GM18498 (cell line): ENCODE data around the gene SORCS2.

Source experiments
- ATAC-seq: cut with Tn5 transposase; IDR thresholded peaks from one replicate; pipeline ENCODE4 v1.9.1; 2021; ENCODE audit warnings: mild to moderate bottlenecking, moderate library complexity; ENCODE audit not compliant: unreplicated experiment

SORCS2 gene

GRCh38 chr4:7620086-7620813 lies 427.9 kb downstream of the SORCS2 start:
- no peak for ATAC-seq

GRCh38 chr4:7620814-7621176 lies 428.5 kb downstream of the SORCS2 start:
- ATAC-seq = no peak

GRCh38 chr4:7621252-7622035 lies 429.1 kb downstream of the SORCS2 start:
- ATAC-seq = no peak

GRCh38 chr4:7622371-7622770 lies 430.0 kb downstream of the SORCS2 start:
- ATAC-seq = no peak

GRCh38 chr4:7623468-7623867 lies 431.1 kb downstream of the SORCS2 start:
- ATAC-seq = no peak

DNA sequence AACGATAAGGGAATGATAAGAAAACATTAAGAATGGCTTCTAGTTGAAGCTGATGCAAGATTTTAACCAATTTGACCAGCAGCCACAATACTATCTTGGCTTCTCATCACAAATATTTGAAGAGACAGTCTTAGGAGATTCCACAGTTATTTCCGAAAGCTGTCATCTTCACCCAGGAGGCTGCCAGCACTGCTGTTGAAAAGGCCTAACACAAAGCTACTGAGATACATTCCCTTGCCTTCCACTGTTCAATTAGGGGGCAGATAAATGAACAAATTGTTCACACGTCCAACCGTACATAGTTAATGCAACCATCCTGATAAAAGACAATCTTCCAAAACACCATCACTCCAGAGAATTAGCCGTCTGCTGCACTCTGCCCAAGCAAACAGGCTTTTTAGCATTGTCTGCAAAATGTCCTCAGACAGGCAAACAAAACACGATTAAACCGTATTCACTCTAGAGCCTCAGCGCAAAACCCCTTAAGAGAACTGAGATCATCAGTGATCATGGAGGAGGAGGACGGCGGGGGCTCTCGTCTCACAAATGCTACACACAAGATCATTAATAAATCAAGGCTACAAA lies 432.1 kb downstream of the SORCS2 start:
- ATAC-seq = no peak

DNA sequence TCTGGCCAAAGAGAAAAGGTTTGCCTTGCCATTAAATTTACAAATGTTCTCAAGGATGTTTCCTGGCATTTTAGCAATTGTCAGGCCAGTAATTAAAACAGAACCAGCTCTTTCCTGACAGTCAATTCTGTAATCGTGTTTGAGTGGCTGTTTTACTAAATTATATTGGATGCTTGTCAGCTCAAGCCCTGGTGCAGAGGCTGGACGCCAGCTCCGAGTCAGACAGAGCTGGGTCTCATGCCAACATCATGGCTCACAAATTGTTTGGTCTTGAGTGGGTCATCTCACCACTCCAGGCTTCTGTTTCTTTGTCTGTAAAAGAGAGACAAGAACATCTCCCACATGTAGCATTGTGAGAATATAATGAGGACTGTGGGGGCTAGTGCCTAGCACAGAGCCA lies 432.7 kb downstream of the SORCS2 start:
- ATAC-seq = no peak

DNA sequence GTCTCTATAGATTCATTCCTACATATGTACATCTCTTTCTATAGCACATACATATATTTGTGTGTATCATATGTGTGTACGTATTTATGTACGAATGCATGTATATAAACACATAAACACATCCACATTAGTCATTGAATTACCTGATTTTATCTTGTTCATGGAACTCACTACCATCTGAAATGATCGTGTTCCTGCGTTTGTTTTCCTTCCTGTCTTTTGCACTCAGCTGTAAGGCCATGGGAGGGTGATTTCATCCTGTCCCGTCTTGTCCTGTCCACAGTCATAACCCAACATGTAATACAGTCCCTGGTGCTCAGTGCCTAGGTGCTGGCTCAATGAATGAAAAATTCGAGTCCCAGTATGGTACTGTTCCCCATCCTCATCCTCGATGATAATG lies 434.2 kb downstream of the SORCS2 start:
- ATAC-seq = no peak

DNA sequence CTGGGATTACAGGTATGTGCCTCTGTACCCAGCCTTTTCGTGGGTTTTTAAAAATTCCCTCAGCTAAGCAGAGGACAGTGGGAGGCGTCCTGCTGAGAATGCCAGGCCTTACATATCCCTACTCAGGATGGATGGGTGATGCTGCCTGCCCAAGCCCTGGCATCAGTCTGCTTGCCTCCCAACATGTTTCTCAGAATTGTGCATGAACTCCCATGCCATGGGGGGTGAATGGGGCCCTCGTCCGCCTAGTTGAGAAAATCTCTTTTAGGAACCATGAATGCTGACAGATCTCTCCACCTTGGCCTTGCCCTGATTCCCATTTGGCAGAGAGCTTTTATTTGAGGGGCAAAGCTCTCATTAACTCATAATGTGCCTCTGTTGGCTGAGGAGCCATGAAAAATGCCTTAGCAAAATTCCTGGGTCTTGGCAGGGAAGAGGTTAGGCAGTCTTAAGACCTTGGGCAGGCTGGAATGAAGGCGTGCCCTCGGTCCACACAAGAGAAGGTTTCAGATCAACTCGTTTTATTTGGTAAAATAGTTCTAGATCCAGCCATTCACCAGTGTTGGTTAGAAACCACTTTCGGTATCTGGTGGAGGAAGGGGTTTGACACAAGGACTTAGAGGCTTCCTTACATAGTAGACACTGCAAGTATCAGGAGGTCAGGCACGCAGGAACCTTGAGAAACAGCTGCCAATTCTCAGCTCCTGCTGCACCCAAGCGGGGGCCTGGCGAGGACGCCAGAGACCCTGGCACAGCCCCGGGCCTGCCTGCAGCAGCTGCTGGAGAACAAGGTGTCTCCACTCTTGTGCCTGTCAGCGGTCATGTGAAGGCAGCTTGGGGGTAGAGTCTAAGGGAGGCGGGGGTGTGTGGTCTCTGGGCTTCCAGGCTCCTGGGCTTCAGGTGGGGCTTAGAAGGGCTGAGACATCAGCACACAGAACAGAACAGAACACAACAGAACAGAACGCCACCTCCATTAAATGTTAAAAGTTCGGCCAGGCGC lies 435.2 kb downstream of the SORCS2 start:
- ATAC-seq = no peak

DNA sequence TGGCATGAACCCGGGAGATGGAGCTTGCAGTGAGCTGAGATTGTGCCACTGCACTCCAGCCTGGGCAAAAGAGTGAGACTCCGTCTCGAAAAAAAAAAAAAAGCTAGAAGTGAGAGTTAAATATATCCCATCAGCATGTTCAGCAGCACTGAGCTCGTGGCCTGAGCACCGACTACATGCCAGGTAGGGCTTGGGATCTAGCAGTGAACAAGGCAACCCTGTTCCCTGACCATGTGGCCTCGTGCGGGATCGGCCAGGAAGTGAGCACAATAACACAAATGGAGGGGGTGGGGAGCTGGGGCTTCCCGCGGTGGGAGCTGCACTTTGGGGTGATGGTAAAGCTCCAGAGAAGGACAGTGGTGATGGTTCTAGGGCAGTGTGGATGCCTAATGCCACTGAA lies 436.1 kb downstream of the SORCS2 start:
- no peak for ATAC-seq

- no peak for ATAC-seq
Observed at GRCh38 chr4:7629501-7630254, 437.3 kb downstream of the SORCS2 start.

- no peak for ATAC-seq
Observed at GRCh38 chr4:7630568-7631287, 438.4 kb downstream of the SORCS2 start.

DNA sequence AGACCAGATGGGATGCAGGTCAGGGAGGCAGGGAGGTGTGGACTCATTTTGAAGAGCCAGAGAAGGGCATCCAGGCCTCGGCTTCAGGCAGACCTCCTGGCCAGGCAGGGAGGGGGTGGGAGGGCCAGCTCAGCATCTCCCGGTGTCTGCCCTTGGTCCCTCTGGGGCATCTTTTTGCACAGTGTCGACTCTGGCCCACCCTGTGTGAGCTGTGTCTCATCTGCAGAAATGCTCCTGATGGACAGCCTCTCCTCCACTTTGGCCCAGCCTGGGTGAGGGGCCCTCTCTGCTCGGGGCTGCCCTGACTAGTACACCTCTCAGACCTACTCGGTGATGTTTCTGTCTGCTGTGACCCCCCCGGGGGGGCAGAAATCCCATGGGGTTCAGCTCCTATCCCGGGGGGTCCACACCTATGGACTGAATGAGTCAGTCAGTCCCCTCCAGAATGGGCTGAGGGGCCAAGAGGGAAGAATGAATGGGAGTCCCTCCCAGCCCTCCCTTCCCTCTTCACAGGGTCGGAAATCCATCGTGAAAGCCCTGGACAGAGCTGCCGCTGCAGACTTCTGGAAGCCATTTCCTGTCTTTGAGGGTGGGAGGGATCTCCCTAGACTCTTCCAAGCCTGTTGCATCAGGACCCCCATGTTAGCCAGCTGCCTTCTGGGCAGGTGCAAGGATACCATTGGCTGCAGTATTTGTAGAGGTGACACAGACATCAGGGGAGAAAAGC lies 439.1 kb downstream of the SORCS2 start:
- ATAC-seq = no peak

DNA sequence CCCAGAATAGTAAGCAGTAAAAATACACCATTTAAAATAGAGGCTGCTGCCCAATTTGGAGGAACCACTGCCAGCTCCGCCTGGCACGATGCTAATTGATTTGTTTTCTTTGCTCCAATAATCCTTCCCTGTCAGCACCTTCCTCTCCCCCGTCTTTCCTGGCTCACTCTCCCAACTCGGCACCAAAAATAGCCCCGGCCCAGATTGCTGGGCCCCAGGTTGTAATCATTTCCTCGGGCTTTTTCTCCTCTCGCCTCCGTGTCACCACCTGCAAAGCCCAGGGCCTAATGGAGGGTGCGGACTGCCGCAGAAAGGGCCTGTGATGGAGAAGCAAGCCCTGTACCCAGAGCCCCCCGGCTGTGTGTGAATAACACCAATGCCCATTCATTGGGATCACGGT lies 440.0 kb downstream of the SORCS2 start:
- ATAC-seq = no peak

GRCh38 chr4:7632971-7633370 lies 440.6 kb downstream of the SORCS2 start:
- ATAC-seq = no peak

- ATAC-seq = no peak
Observed at GRCh38 chr4:7634661-7635251, 442.4 kb downstream of the SORCS2 start.

DNA sequence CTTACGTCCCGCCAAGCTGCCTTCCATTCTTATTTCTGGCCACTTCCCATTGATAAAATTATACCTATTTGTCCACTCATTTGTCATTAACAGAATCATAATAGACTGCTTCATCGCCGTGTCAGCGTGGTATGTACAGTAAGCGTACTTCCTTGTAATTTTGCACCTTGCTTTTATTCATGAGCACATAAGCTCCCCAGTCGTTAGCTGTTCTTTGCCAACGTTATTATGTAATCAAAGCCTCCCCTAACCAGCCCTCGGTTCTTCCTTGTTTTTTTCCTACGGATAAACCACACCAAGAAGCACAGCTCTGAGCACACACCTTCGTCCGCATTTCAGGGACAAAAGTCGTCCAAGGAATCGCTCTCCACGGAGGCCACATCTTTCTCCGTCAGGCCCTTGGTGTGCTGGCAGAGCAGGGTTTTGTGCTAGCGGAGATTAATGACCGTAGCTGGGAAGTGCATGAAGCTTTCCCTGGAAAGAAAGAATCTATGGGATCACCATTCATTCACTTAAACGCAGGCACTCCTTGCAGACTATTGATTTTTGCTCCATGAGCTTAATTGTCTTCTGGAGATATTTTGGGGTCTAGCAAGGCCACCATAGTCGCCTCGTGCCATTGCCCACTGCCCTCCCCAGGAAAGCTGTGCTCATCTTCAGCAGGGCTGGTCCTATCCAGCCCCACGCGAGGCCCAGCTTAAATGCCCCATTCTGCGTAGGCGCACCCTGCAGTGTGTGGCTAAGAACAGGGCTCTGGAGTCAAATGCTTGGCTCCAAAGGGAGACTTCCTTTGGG lies 443.3 kb downstream of the SORCS2 start:
- no peak for ATAC-seq

- no peak for ATAC-seq
Observed at GRCh38 chr4:7636240-7636508, 443.8 kb downstream of the SORCS2 start.
